Right kidney (tissue), 1 donor: ENCODE results near the gene GALNT16.

Source experiments
- DNase-seq: peaks from one replicate; pipeline ENCODE4 v3.0.0-alpha.2; 2016

GALNT16 gene

DNA sequence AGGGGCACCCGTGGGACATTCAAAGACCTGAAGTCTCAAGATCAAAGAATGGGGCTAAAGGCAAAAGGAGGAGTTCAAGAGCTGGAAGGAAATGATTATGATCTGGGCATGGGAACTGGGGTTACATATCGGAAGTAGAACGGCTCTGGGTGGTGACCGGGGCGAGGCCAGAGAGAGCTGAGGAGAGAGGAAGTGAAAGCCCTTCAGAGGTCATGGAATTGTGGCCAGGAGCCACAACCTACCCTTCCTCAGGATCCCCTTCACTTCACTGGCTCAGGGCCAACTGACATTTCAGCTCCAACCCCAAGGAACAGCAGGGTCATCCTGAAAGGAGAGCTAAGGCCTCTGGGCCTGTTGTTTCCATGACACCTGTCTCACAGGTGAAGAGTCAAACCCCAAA is 57.8 kb downstream of the GALNT16 start:
- DNase-seq, result no peak

DNA sequence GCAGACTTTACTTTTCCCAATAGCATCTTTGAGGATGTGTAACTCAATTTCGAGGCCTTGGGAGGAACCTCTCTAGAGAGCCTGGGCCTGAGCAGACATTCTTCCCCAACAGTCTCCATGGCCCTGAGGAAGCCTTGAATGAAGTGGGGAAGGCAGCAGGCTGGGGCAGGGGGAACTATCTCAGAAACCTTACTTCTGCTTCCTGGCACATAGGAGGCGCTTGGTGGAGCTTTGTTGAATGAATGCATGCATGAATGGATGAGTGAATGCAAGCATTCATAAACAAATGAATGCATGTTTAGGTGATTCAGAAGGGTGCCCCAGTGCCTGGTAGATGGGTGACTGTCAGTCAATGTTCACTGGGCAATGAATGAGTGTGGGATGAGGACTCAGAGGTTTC is 58.3 kb downstream of the GALNT16 start:
- no peak for DNase-seq

DNA sequence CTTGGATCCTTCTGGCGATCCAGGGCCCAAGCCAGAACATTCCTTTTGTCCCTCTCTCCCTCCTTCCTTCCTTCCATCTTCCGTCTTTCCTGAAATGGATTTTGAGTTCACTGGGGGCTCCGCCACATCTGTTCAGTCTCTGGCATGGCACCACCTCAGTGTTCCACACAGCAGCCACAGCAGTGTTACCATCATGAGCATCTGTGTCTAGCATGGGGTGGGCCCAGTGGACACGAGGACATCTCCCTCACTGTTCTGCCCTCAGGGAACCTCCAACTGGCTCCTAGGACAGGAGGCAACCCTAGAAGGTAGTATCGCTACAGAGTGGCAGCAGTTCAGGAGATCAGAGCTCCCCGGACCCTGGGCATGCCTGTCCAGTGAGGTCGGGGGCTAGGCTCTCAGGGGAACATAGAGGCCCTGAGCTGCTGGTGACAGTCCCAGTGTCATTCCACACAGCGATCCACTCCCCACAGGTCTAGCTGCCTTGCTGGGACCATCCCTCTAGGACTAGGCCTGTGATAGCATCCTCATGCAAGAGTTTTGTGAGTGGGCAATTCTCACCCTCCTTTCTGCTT is 59.0 kb downstream of the GALNT16 start:
- DNase-seq, result no peak

DNA sequence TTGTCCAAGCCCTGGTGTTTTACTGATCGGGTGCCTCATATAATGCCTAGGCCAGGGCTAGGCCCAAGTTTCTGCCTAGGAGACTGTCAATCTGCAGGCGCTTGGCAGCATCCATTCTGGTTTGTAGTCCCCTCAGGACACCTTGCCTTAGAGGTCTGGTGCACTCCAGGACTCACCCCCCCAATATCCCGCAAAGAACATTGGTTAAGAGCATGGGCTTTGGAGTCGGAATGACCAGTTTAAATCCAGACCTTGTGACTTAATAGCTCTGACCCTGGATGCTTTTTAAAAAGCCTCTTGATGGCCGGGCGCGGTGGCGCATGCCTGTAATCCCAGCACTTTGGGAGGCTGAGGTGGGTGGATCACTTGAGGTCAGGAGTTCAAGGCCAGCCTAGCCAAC is 60.0 kb downstream of the GALNT16 start:
- DNase-seq, result no peak

DNA sequence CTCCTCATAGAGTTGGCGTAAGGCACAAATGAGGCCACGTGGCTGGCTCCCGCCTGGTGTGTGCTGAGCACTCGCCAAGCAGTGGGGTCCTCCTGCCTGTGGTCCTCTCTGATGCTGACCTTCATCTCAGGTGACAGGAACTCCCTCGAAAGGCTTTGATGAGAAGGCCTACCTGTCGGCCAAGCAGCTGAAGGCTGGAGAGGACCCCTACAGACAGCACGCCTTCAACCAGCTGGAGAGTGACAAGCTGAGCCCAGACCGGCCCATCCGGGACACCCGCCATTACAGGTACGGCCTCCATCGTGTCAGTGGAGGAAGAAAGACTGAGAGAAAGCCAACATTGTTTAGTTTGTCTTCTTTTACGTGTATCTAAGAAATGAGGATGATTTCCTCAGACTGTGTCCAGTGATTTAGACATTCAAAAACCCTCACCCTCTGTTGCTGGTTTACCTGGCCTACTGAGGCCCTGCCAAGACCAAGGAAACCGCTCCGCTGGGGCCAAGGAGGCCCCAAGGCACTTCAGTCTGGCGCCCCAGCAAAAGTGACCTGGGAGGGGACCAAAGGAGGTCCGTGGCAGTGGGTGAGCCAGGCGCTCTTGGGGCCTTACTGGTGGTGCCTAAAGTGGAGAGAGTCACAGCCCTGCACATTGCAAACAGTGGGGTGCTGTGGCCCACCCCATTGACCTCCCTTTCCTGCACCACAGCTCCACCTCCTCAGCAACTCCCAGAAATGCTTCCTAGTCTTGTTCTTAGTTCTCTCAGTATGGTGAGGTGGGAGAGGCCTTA is 60.8 kb downstream of the GALNT16 start:
- DNase-seq, result no peak

DNA sequence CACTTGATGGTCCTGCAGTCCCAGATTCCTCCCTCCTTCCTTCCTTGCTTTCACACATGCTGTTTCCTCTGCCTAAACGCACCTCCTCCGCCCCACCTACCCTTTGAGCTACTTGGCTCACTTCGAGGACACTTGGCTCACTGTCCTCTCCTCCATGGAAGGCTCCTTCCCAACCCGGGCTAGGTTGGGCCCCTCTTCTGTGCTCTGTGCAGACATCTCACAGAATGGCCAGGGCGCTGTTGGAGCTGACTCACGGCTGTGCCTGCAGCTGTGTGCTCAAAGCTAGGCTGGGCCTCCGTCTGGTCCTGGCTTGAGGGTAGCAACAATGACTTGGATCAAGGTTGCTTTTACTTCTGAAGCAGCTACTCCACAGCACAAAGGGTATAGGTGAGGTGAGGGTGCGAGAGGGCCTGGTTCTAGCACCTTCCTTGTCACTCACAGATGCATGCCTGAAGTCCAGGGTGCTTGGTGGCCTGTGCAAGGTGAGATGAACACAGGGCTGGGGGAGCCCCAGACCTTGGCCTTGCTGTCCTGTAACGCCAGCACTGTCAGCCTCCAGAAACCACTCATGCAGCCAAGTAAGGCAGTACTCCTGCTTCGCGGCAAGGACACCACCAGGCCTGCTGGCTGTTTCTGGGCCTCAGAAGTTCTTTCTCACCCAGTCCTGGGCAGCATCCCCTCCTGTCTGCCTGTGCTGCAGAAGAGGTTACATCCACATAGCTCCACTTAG is 61.8 kb downstream of the GALNT16 start:
- DNase-seq, result no peak

DNA sequence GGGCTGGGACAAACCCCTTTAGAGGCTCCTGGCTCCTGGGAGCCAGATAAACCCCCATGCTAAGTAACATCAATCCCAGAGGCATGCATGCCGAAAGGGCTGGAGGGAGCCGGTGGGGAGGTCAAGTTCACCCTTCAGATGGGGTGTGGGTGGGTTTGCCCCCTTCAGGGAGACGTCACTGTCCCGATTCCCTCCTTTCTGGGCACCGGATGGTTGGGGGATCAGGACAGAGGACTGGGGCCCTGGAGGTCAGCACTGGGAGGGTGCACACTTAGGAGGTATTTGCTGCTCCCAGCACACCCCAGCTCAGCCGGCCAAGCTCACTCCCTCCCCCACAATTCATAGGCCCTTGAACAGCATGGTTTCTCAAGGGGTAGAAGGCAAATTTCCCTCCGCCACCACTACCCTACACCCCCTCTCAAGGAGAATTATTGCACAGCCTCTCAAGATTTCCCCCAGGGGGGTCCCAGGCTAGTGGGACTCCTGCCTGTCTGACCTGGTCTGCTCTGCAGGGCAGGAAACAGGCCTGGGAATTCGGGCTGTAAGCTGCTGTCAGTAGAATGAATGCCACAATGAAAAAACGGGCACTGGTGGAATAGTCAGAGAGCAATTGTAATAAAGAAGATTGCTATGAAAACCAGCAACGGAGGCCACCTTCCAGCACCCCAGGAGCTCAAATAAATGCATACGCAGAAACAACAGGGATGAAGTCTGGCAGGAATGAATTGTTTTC is 63.5 kb downstream of the GALNT16 start:
- DNase-seq, result no peak

DNA sequence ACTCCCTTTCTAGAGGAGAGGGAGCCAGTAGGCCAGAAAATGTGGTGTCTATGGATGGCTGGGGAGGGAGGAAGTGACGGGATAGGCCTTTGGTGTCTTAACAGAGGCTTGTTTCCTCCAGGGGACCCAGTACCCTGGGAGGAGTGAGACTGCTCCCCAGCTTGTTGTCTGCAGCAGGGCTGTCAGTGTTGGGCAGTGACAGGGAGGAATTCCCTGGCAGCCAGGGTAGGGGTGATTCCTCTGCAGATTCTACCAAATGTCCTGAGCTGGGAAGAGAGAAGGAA is 64.0 kb downstream of the GALNT16 start:
- DNase-seq, result no peak

DNA sequence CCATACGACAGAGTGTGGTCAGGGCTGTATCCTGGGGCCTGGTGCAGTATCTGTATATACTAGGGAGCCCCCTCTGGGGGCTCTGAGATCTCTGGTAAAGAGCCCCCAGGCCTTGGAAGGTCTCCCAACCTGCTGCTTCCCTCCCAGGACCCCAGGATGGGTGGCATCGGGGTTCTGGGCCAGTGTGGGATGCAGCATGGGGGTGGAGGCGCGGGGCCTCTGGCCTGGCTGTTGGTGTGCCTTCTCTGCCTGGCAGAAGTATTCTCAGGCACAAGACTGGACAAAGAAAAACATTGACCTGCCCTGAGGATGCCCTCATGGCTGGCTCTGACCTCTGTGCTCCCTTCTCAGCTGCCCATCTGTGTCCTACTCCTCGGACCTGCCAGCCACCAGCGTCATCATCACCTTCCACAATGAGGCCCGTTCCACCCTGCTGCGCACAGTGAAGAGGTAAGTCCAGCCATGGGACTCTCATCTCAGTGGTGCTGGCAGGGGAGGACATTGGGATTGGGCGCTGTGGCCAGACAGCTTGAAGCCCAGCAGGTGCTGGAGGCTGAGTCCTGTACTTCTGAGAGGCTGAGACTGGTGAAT is 64.5 kb downstream of the GALNT16 start:
- DNase-seq, result no peak

DNA sequence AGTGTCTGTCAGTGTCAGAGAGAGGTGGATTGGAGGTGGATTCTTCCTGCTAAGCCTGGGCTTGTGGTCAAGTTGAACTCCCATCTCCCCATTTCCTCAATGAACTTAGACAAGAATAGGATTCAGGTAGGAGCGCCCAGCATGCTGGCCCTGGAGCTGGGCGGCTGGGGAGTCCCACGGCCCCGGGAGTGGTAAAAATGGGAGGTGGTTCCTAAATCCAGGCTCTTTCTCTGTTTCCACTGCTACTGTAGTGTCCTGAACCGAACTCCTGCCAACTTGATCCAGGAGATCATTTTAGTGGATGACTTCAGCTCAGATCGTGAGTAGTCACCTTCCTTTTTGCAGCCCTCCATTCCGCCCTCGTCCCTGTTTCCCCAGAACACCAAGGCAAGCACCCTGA is 65.1 kb downstream of the GALNT16 start:
- no peak for DNase-seq

DNA sequence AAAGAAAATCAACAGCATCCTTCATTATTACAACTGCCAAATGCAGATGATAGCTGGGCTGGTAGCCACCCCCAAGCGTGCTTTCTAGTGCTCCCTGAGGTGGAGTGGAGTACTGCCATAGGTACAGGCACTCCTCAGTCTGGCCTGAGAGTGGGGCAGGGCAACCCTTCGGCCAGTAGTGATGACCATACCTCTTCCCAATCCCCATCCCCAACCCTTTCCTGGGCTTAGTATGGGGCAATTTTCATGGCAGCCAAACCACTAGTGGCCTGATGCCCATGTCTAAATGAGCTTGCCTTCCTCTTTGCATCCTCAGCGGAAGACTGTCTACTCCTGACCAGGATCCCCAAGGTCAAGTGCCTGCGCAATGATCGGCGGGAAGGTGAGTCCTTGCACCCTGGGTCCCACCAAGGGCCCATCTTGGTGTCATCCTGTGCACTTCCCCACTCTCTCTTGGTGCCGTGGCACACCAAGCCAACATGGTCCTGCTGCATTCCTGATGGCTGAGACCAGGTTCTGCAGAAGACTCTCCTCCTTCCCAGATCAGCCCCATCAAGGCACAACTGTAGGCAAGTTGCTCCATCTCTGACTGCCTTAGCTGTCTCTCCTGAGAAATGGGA is 65.8 kb downstream of the GALNT16 start:
- no peak for DNase-seq

DNA sequence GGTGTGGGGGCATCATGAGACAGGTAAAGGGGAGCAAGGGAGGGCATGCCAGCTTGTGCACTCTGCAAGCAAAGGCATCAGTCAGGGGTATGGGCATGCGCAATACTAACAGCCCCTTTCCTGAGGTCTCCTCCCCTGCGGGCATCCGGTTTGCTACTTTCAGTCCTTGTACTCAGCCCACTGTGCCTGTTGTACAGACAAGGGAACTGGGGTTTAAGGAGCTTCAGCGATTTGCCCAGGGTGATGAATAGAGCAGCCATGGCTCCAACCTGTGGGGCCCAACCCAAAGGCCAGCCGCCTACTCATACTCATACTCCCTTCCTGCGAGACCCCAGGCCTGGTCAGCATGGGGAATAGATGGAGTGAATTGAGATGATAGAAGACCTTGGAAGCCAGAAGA is 66.7 kb downstream of the GALNT16 start:
- no peak for DNase-seq

DNA sequence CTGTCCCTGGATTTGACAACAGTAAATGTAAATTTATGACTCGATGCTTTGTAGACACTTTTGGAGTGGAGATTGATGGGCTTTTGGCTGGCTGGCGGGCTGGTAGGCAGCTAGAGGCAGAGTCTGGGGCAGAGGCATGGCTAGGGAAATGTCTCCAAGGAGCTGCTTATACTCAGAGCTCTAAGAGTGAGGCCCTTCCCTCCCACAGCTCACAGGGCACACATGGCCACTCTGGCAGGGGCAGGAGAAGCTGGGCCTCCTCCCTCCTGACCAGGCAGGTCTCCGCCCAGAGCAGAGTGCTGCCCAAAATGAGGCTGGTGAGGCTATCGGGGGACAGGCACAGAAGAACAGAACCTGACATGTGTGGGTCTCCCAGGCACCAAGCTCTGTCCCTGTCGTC is 67.5 kb downstream of the GALNT16 start:
- no peak for DNase-seq

DNA sequence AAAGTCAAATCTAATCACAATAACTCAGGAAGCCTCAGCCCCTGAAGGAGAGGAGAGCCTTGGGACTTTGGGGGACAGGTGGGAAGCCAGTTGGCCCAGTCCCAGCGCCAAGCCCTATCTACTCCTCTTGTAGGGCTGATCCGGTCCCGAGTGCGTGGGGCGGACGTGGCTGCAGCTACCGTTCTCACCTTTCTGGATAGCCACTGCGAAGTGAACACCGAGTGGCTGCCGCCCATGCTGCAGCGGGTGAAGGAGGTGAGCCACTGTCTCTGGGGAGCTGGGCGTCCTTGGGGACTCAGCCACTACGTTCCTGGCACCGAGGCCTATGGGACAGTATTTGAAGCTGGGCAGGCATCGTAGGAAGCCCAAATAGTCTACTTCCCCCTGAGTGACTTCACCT is 68.4 kb downstream of the GALNT16 start:
- no peak for DNase-seq

DNA sequence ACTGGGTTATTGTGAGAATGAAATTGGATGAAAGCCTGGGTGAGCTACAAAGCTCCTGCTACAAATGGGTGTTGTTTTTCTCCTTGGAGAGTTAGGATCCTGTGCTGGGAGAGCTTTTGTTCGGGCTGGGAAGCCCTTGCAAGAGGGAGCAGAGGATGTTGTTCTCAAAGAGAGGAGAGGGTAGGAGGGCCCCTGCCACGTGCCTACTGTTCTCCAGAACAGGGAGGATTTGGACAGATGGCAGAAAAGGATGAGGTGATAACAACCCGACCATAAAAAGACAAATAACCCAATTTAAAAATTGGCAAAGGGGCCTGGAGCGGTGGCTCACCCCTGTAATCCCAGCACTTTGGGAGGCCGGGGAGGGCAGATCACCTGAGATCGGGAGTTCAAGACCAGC is 68.8 kb downstream of the GALNT16 start:
- no peak for DNase-seq

DNA sequence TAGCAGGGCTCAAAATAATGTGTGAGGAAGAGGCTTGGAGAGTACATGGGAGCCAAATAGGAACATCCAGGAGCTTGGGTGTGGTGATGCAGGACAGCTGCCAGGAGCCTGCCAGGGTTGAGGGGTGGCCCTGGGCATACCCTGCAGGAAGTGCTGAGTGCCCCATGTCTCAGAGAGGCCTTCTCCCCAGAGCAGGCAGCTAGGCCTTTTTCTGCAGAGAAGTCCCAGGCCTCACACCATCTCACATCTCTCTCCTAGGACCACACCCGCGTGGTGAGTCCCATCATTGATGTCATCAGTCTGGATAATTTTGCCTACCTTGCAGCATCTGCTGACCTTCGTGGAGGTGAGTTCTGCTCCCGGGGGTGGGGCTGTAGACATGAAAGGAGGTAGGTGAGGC is 71.2 kb downstream of the GALNT16 start:
- no peak for DNase-seq

DNA sequence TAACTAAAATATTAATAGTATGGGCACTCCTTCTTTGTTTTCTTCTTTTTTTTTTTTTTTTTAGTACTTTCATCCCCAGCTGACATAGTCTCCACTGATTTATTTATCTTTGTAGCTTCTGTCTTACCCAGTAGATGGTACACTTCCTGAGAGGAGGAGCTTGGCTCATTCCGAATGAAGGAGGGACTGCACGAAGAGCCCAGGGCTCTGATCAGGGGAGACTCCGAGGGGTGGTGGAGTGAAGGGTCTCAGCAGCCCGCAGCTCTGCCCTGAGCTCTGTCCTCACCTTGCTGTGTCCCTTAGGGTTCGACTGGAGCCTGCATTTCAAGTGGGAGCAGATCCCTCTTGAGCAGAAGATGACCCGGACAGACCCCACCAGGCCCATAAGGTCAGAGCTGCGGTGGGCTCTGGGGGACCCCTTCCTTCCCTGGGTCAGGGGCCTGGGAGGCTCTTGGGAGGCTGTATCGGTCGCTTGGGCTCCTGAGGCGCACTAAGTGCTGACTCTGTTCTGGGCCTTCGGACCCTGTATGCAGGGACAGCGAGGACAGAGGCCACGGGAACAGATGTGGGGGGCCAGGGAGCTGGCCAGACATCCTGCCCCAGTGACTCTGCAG is 72.9 kb downstream of the GALNT16 start:
- DNase-seq, result no peak

DNA sequence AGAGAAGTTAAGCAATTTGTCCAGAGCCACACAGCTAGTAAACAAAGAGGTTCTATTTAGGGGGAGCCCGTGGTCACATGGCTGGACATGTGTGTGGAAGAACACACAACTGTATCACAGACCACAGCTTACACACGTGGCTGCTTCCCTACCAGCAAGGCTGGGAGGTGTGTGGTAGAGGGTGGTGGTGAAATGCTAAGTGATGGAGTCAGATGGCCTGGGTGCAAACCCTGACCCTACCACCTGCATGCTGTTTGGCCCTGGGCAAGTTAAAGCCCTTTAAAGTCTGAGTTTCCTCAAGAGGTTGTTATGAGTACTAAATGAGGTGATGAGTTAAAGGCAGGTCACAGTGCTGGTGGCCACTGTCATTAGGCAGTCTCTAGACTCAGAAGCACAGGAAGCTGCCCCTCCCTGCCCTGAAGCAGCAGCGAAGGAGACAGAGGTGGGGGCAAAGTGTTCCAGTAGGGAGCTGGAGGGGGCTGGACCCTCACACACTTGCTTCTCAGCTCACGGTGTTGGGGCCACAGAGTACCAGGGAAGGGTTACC is 73.9 kb downstream of the GALNT16 start:
- no peak for DNase-seq

DNA sequence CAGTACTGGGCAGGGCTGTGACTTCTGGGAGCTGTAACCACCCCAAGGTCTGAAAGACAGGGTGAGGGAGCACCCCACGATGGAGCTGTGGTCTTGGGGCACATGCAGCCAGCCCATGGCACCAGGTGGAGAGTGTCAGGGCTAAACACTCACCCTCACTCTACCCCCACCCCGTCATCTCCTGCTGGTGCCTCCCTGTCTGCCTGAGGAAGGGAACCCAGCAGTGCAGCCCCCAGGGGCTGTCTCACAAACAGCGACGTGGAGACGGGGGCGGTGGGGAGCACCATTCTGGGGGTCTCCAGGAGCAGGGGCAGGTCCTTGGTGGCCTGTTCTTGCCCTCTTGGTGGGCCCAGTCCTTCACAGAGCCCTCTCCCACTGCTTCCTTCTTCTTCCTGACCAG is 74.6 kb downstream of the GALNT16 start:
- no peak for DNase-seq

DNA sequence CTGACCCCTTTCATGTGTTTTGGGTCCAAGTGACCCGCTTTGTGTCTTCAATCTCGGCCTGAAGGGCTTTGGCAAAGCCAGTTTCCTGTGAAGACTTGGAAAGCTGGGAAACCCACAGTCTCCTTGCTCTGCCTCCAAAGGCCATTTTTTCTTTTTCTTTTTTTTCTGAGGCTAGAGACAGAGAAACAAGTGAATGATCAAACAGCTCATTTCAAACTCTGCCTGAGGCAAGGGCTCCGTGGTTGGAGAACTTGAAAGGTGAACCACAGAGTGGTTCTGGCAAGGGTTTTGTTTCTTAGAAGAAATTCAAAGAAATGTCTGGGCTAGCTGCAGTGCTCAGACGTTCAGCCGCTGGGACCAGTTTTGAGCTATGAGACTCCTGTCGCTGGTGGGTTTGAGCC is 75.4 kb downstream of the GALNT16 start:
- DNase-seq, result no peak

DNA sequence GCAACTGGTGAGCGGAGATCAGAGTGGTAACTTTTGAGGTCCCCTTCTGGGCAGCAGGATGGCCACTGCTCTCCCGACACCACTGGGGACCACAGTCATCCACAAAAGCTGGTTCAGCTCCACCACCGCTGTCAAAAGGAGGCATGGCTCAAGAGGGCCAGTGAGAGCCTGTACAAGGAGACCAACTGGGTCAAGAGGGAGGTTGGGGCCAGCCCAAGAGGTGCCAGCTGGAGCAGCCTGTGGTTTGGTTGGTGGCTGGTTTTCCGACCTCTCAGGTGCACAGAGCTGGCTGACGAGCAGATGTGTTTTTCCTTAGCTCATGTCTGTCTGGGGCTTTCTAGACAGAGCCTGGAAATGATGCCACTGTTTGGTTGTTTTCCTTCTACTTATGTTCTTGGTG is 78.0 kb downstream of the GALNT16 start:
- DNase-seq, result no peak

DNA sequence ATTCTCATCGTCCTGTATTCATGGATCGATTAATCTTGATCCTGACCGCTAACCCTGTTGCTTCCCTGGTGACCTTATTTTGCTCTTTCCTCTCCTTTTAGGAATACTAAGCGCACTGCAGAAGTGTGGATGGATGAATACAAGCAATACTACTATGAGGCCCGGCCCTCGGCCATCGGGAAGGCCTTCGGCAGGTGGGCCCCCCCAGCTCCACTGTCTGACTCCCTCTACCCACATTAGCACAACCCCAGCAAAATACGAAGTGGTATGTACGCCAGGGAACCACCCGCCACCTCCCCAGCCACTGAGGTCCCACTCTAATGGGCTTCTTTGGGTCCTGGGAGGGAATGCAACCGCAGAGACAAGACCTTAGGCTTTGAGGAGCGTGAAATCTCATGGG is 79.5 kb downstream of the GALNT16 start:
- DNase-seq, result no peak
